Epithelial cell of proximal tubule (primary cell): ENCODE data around the gene NOM1. TPM values are rescaled to one million over a fixed set of nuclear protein-coding genes. Genes with fewer than 3 reads are reported as not detected.
A peak's percentile ranks its signal among the peaks of the same experiment; 100 is the strongest.
"Not testable (repeated sequence)": the region's sequence is repeated elsewhere in the genome, so short reads cannot be mapped to it uniquely, and the experiment has no call there.

Source experiments
- DNase-seq: peaks from one replicate; pipeline ENCODE4 v3.0.0-alpha.2; 2011; ENCODE audit warnings: low read depth
- H3K4me3 ChIP-seq: 2 replicates; pipeline ENCODE4 v1.5.1; 2011; ENCODE audit warnings: low read depth, mild to moderate bottlenecking, low read length
- total RNA-seq: library from RNA; depleted of rRNA; stranded (reverse); fragments of >200 nt; gene quantifications from 2 replicates; pipeline ENCODE4 v1.2.3, GENCODE V29; 2015
- TF ChIP-seq, protein P1 (sequence below): conservative IDR thresholded peaks from 2 replicates; pipeline ENCODE4 v1.5.1; 2012; ENCODE audit warnings: low read depth, mild to moderate bottlenecking, low read length

NOM1 gene
- total RNA-seq, 1 donor from 2014 or later, result 8.9 TPM

DNA sequence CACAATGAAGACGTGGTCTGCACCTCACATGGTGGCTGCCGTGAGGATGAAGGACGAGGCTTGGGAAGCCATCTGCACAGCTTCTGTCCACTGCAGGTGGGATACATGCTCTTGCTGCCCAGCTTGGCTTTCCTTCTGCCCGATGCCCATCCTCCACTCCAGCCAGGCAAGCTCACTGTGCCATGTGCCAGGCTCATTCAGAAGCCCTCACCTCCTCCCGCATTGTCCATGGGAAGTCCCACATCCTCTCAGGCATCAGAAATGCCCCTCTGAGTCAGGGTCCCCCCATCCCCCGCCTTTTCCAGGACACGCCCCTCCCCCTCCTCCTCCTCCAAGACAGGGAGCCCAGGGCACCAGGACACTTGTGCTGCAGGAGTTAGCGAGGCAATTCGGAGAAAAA is 4.6 kb upstream of the NOM1 start:
- TF ChIP-seq, protein P1, sequence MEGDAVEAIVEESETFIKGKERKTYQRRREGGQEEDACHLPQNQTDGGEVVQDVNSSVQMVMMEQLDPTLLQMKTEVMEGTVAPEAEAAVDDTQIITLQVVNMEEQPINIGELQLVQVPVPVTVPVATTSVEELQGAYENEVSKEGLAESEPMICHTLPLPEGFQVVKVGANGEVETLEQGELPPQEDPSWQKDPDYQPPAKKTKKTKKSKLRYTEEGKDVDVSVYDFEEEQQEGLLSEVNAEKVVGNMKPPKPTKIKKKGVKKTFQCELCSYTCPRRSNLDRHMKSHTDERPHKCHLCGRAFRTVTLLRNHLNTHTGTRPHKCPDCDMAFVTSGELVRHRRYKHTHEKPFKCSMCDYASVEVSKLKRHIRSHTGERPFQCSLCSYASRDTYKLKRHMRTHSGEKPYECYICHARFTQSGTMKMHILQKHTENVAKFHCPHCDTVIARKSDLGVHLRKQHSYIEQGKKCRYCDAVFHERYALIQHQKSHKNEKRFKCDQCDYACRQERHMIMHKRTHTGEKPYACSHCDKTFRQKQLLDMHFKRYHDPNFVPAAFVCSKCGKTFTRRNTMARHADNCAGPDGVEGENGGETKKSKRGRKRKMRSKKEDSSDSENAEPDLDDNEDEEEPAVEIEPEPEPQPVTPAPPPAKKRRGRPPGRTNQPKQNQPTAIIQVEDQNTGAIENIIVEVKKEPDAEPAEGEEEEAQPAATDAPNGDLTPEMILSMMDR, result no peak
- DNase-seq, result no peak
- H3K4me3 ChIP-seq, result no peak overlapping the region

DNA sequence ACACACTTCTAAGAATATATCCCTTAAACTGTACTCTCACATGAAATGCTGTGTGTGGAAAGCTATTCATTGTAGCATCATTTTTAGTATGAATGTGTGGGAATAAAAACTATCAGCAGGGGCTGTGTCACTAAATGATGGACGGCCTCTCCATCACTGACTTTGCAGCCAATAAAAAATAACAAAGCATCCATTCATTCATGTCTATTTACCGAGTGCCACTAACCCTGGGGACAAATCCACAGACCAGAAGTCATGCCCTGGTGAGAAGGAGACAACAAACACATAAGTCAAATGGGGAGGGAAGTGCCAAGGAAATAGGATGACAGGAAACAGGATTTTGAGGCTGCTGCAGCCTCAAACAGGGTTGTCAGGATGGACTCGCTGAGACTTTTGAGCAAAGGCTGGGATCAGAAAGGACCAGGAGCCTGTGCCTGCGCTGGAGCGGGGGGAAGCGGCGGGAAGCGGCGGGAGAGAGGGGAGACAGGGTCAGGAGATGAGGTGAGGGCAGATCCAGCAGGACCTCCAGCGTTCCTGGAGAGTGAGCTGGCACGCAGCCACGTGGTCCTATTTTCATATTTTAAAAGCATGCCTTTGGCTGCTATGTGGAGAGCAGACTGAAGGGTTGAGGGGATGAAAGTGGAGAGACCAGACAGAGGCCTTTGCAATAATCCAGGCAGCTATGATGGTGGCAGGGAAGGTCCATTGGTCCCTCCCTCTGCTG is 2.2 kb upstream of the NOM1 start:
- DNase-seq, result no peak
- H3K4me3 ChIP-seq, result no peak overlapping the region
- TF ChIP-seq, protein P1, result no peak

- H3K4me3 ChIP-seq, result peak overlapping the region; percentile 92
- TF ChIP-seq, protein P1, result no peak
- no peak for DNase-seq
These were observed 1.2 kb upstream of the NOM1 start for GRCh38 chr7:156948361-156948760.

GRCh38 chr7:156950381-156950858 is 908 bp downstream of the NOM1 start:
- DNase-seq, result no peak
- TF ChIP-seq, protein P1, result no peak
- H3K4me3 ChIP-seq, result peak overlapping the region; percentile 92

GRCh38 chr7:156953215-156953614 is 3.7 kb downstream of the NOM1 start:
- DNase-seq, H3K4me3 ChIP-seq: not testable (repeated sequence)

- no peak overlapping the region for H3K4me3 ChIP-seq
- DNase-seq, result no peak
- TF ChIP-seq, protein P1, result no peak
These were observed 5.4 kb downstream of the NOM1 start for GRCh38 chr7:156954941-156955340.

DNA sequence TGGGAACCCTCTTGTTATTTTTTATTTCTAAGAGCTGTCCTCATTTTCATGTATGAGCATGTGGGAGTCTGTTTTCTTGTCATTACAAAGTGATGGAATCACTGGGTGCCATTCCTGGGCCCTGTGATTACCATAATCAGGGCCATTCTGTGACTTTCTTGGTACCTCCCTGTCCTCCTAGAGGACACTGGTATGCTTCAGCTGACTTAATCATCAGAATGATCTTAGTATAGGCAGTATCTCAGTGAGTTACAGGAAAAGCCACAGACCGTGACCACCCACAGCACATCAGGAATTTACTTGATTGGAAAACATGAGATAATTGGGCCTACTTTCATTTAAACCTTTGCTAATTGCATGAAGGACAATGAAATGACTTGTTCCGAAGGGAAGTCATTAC is 7.2 kb downstream of the NOM1 start:
- TF ChIP-seq, protein P1, result no peak
- DNase-seq, result no peak
- no peak overlapping the region for H3K4me3 ChIP-seq
